GM13977 (cell line): ENCODE results near the gene MAPK8IP3.

Source experiments
- DNase-seq: peaks from one replicate; pipeline ENCODE4 v3.0.0; 2012; ENCODE audit warnings: low spot score
- CTCF ChIP-seq: IDR thresholded peaks from 2 replicates; pipeline ENCODE4 v1.5.1; 2012; ENCODE audit warnings: mild to moderate bottlenecking, control low read depth; ENCODE audit not compliant: insufficient read depth; ENCODE audit errors: extremely low read depth, missing control alignments
- in situ Hi-C: fragments of 300-500 bp; cut with MboI; formaldehyde crosslinking; loops from one replicate; pipeline ENCODE4 v1.12.0; 2022; ENCODE audit warnings: low sequenced_read_pairs, low pct_unique_long_range_greater_than_20kb, mixed read lengths, inconsistent platforms; ENCODE audit not compliant: unreplicated experiment

MAPK8IP3 gene

DNA sequence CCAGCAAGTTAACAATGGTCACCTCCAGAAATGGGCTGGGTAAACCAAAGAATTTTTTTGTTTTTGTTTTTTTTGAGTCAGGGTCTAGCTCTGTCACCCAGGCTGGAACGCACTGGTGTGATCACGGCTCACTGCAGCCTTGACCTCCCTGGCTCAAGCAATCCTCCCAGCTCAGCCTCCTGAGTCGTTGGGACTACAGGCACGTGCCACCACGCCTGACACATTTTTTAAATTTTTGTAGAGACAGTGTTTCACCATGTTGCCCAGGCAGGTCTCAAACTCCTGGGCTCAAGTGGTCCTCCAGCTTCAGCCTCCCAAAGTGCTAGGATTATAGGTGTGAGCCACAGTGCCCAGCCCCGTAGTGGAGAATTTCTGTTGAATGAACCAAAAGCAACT, 74.7 kb downstream of the MAPK8IP3 start:
- TF ChIP-seq CTCF, result no peak
- in situ Hi-C loops, result no loop called here
- no peak for DNase-seq

DNA sequence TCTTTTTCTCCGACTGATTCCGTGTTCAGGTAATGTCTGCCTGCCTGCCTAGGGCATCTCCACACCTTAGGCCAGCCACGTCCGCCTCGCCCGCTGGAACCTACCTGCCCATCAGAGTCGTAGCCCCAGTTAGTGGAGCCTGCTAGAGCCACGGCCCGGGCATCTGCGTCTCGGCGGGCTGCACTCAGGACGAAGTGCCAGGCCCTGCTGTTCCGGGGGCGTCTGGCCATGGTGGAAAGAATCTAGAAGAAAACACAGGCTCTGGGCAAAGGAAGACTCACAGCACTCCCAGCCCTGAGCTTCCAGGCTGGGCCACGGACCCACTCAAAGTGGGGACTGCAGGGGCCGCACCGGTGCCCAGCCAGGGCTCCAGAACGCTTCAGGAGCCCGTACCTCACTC, 75.3 kb downstream of the MAPK8IP3 start:
- no peak for DNase-seq
- no peak for TF ChIP-seq CTCF
- in situ Hi-C loops, result no loop called here

DNA sequence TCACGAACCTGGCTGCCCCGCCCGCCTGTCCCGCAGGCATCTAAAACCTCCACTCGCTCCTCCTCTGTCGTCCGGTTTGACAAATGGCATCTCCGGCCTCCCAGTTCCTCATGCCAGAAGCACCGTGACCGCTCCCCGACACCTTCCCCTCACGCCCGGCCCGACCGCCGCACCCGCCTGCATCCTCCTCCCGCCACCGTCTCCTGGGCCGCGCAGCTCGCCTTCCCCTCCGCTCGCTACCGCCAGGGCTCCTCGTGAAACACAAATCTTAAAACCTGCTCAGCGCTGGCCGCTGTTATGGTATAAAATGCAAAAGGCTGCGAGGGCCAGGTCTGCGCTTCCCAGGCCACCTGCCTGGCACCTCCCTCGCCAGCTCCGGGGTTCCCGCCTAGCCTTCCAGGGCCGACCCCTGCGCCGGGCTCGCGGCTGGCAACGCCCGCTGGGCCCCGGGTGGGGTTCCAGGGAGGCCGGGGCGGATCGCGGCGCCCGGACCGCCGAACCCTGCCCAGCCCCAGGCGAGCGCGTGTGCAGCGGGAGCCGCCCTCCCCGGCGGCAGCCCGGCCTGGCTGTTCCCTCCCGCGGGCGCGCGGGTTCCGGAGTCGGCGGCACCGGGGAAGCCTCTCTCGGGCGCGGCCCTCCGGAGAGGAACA, 75.9 kb downstream of the MAPK8IP3 start:
- no peak for DNase-seq
- no peak for TF ChIP-seq CTCF
- in situ Hi-C loops, result no loop called here

DNA sequence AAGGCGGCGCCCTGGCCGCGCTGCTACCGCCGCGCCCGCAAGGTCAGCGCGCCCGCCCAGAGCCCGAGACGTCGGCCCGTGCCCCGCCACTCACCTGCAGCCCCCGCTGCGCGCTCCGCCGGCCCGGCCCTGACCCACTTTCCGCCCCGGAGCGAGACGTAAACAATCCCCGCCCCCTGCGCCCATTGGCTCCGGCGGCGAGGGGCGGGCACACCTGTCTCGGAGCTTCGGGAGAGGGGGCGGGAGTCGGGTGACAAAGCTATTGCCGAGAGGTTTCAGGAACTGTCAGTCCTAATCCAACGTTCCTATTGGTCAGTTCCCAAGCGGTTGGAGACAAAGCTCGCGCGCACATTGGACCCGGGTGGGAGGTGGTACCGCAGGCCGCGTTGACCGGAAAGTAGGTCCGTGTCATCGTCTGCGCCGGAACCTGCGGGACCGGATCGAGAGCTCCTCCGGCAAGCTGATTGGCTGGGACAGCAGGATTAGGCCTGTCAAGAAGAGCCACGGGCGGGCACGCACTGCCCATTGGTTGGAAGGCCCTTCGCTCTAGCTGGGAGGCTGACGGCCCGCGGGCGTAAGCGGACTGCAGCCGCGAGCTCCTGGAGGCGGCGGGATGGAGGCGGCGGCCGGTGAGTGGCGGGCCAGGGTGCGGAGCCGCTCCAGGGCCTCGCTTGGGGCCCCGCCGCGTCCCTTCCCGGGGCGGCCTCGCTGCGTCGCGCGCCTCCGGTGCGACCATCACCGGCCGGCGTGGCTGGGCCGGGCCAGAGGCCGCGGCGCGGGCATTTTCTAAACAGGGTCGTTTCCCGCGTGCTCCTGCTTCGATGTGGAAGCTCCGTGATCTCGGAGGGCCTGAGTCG, 76.6 kb downstream of the MAPK8IP3 start, which contains the start of the genes NUBP2 and SPSB3:
Gene NUBP2, plus strand, starts transcription at position 553 of the 857 bp plus-strand sequence. Its CDS starts 61 bp downstream, at position 614.
Gene SPSB3, minus strand, starts transcription at position 164 of the 857 bp plus-strand sequence. CDS start 1,088 bp downstream, outside the sequence.
- in situ Hi-C loops, result no loop called here
- DNase-seq, result peak; percentile 99
- no peak for TF ChIP-seq CTCF

DNA sequence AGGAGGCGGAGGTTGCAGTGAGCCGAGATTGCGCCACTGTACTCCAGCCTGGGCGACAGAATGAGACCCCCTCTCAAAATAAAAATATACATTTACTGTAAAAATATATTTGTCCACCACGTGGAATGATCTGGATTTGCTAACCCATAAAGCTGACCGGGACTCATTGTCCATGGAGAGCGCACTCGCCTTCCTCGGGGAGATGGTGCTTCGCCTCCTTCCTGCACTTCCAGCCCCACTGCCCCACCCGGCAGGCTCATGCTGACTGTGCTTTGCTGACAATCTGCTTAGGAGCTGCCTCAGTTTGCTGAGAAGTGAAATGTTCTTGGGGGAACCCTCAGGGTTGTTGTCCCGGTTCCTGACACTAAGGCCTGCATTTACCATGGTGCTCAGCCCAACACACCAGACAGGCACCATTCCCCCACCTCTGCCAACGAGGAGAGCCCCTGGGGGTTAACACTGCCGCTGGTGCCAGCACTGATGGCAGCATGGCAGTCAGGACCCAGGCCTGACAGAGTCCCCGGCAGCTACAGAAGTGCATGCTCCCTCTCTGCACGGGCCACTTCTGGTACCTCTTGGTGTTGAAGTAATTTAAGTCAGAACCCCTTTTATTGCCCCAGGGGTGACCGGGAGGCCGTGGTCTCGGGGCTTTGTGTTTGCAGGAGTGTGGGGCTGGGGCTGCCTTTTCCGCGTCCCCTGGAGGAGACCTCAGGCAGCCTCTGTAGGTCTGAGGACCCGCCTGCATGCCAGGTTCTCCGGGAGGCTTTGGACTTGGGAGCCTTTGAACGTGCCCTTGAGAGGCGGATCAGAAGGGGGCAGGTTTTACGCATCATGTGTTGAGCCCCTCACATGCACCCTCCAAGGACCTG, 79.2 kb downstream of the MAPK8IP3 start:
- in situ Hi-C loops, result no loop called here

More for the DNA sequence above, 79.2 kb downstream of the MAPK8IP3 start:
- no peak for TF ChIP-seq CTCF
- no peak for DNase-seq
